HepG2 (cell line): ENCODE results near the gene VANGL2. TPM values are rescaled to one million over a fixed set of nuclear protein-coding genes. Genes with fewer than 3 reads are reported as not detected.

Experiments used
- ATAC-seq: fragments of 200-7000 bp; cut with Tn5 transposase; 3 replicates; pipeline ENCODE4 v1.9.1; 2020; ENCODE audit warnings: mild to moderate bottlenecking, moderate library complexity
- BruUV-seq: library from RNA; stranded (reverse); fragments of 400-500 nt; replicated peaks from 2 replicates; lab custom pipeline; 2021; lab: Mats Ljungman, UMichigan
- CTCF ChIA-PET: fragments of 300-600 bp; formaldehyde crosslinking; extraction: SDS; loops from one replicate; lab custom pipeline; 2021; ENCODE audit warnings: low total read pairs, inconsistent platforms, low intra/inter-chr PET ratio; lab: Yijun Ruan, JAX
- POLR2A ChIA-PET: fragments of 350-600 bp; sonication (Branson Sonifier 250); formaldehyde crosslinking; loops from one replicate; lab custom pipeline; 2020; ENCODE audit warnings: antibody characterized with exemption, inconsistent platforms; lab: Yijun Ruan, JAX
- DNase-seq: peaks from one replicate; pipeline ENCODE4 v3.0.0-alpha.2; 2015; ENCODE audit warnings: low spot score
- FAIRE-seq: peaks from 3 replicates; lab custom pipeline; 2011; peaks lifted over from hg19 to GRCh38; lab: Jason Lieb, UNC
- H2AFZ ChIP-seq: one replicate; pipeline ENCODE4 v1.6.1; 2011; ENCODE audit warnings: low read length, inconsistent platforms
- H3K27ac ChIP-seq: fragments of 300-600 bp; 3 replicates; pipeline ENCODE4 v1.8.0; 2011; ENCODE audit warnings: mixed run types, mild to moderate bottlenecking, mixed read lengths, low read length, inconsistent platforms; ENCODE audit not compliant: insufficient read depth; ENCODE audit errors: extremely low read length
- H3K27me3 ChIP-seq, 2 experiments: fragments of 200-600 bp in 1 of 2; 2 replicates in 1 of 2; 3 replicates in 1 of 2; pipeline versions ENCODE4 v1.6.0 to v1.8.0; 2011; ENCODE audit warnings: low read length in 2 of 2, mild to moderate bottlenecking in 2 of 2, moderate library complexity in 2 of 2, inconsistent platforms in 1 of 2; ENCODE audit not compliant: insufficient read depth in 2 of 2, control insufficient read depth in 1 of 2
- H3K36me3 ChIP-seq, 2 experiments: fragments of 200-600 bp in 1 of 2; replicated peaks in 1 of 2; 2 replicates in 1 of 2; 3 replicates in 1 of 2; pipeline versions ENCODE4 v1.5.1 to v1.8.0; 2011; ENCODE audit warnings: low read length in 2 of 2, inconsistent platforms in 1 of 2; ENCODE audit not compliant: insufficient read depth in 2 of 2, control insufficient read depth in 1 of 2
- H3K4me1 ChIP-seq: 2 replicates; pipeline ENCODE4 v1.5.1; 2012; ENCODE audit warnings: low read length, inconsistent platforms; ENCODE audit not compliant: insufficient read depth
- H3K4me2 ChIP-seq: 2 replicates; pipeline ENCODE4 v1.6.0; 2011; ENCODE audit warnings: low read depth, low read length, inconsistent platforms
- H3K4me3 ChIP-seq, 3 experiments: fragments of 200-600 bp in 1 of 3; sonication (generic), shearing (Covaris generic) in 1 of 3; replicated peaks in 1 of 3; 2 replicates each; pipeline ENCODE4 v1.5.1; 2011 to 2016; ENCODE audit warnings: low read length in 3 of 3, inconsistent platforms in 2 of 3, low read depth in 2 of 3, mild to moderate bottlenecking in 2 of 3, control low read depth in 1 of 3, mixed read lengths in 1 of 3; ENCODE audit not compliant: insufficient read depth in 1 of 3
- H3K79me2 ChIP-seq: one replicate; pipeline ENCODE4 v1.6.1; 2011; ENCODE audit warnings: low read length, inconsistent platforms; ENCODE audit not compliant: insufficient read depth
- H3K9ac ChIP-seq: 2 replicates; pipeline ENCODE4 v1.6.0; 2011; ENCODE audit warnings: mild to moderate bottlenecking, low read depth, low read length, inconsistent platforms; ENCODE audit not compliant: insufficient read depth
- H3K9me3 ChIP-seq: 2 replicates; pipeline ENCODE4 v1.5.1; 2012; ENCODE audit warnings: mild to moderate bottlenecking, low read length
- H4K20me1 ChIP-seq: 2 replicates; pipeline ENCODE4 v1.6.0; 2011; ENCODE audit warnings: inconsistent platforms, mild to moderate bottlenecking, low read length, moderate library complexity; ENCODE audit not compliant: insufficient read depth
- HDAC2 ChIP-seq: sonication (generic); formaldehyde crosslinking; IDR thresholded peaks from 2 replicates; pipeline ENCODE4 v1.4.0; 2020; ENCODE audit warnings: missing genetic modification reagents
- IRX3 ChIP-seq: sonication (generic); formaldehyde crosslinking; IDR thresholded peaks from 2 replicates; pipeline ENCODE4 v1.8.1; 2023; ENCODE audit warnings: mild to moderate bottlenecking, low read depth, missing genetic modification reagents, borderline replicate concordance
- ZNF263 ChIP-seq: sonication (generic); formaldehyde crosslinking; IDR thresholded peaks from 2 replicates; pipeline ENCODE4 v1.4.0; 2020; ENCODE audit warnings: missing genetic modification reagents
- ZNF382 ChIP-seq: sonication (generic); formaldehyde crosslinking; IDR thresholded peaks from 2 replicates; pipeline ENCODE4 v1.5.0; 2020; ENCODE audit warnings: missing genetic modification reagents, mild to moderate bottlenecking, borderline replicate concordance
- ZNF446 ChIP-seq: sonication (generic); formaldehyde crosslinking; IDR thresholded peaks from 2 replicates; pipeline ENCODE4 v1.5.0; 2020; ENCODE audit warnings: mild to moderate bottlenecking, missing genetic modification reagents
- ZSCAN12 ChIP-seq: sonication (generic); formaldehyde crosslinking; IDR thresholded peaks from 2 replicates; pipeline ENCODE4 v1.9.0; 2021; ENCODE audit warnings: mild to moderate bottlenecking, missing genetic modification reagents
- WGBS: methylation state at CpG from one replicate; pipeline ENCODE4 v1.1.6; 2017; ENCODE audit warnings: low lambda C conversion rate; 5-methylcytosine and 5-hydroxymethylcytosine counted together
- in situ Hi-C: cut with HindIII; loops from 2 replicates; pipeline ENCODE4 v1.10.0; 2017; ENCODE audit warnings: low pct_unique_long_range_greater_than_20kb; ENCODE audit not compliant: extremely low pct_ligation_motif_present
- intact Hi-C: fragments of 100-400 bp; cut with micrococcal nuclease; formaldehyde crosslinking; loops from one replicate; pipeline ENCODE4 v1.10.0; 2022; ENCODE audit not compliant: unreplicated experiment
- polyA plus RNA-seq, 8 experiments: library from polyadenylated mRNA; depleted of rRNA in 3 of 8; stranded (reverse) in 7 of 8; unstranded in 1 of 8; fragments of >200 nt; fragmentation: Illumina TruSeq in 4 of 8; extraction: Trizol in 4 of 8; gene quantifications; 2 replicates each; pipeline versions ENCODE4 v1.2.1 to v1.2.3, GENCODE V29; 2011 to 2016; ENCODE audit warnings: low read depth in 4 of 8, missing spikeins in 1 of 8, mixed read lengths in 1 of 8; ENCODE audit not compliant: insufficient read depth in 1 of 8
- total RNA-seq, 5 experiments: library from RNA; depleted of rRNA; stranded (reverse); fragments of >200 nt; fragmentation: Illumina TruSeq; extraction: Trizol; gene quantifications; 2 replicates each; pipeline ENCODE4 v1.2.3, GENCODE V29; 2016; ENCODE audit warnings: low read depth in 1 of 5
- TF ChIP-seq, protein P1 (sequence below): sonication (generic); formaldehyde crosslinking; IDR thresholded peaks from 2 replicates; pipeline ENCODE4 v1.5.0; 2020; ENCODE audit warnings: missing genetic modification reagents
- TF ChIP-seq, protein P2 (sequence below): sonication (generic); formaldehyde crosslinking; IDR thresholded peaks from 2 replicates; pipeline ENCODE4 v1.4.0; 2020; ENCODE audit warnings: mild to moderate bottlenecking, missing genetic modification reagents

VANGL2 gene
- total and polyA plus RNA-seq, 2 of the 13 experiments (the other 11 are each of a cell fraction or from before 2014, with no cell fraction given) = 0.09 TPM; not detected in 1

DNA sequence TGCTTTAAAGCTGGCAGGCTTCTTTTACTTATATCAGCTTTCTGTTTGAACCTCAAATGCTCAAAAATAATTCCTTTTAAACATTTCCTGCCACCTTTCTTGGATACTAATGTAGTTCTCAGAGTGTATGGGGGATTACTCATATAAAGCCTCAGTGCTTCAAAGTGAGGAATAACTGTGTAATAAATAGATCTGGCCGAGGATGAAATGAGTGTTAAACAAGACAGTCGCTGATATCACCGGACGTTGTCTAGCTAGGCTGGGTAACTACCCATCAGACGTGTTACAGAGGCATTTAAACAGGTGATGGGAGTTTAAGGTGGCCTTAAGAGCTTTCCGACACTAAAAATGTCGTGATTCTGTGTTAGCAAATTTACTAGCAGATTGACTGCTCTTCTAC is 53.1 kb downstream of the VANGL2 start:
- H3K4me1 ChIP-seq = no peaks in the 10 kb centered on the region
- no peaks in the 10 kb centered on the region for H3K9me3 ChIP-seq
- H4K20me1 ChIP-seq = no peaks in the 10 kb centered on the region
- no TSS peak for BruUV-seq
- no peak for TF ChIP-seq IRX3 (CRISPR knock-in tag)
- no peak for TF ChIP-seq ZNF263 (CRISPR knock-in tag)
- no peak for TF ChIP-seq HDAC2
- TF ChIP-seq ZSCAN12 (CRISPR knock-in tag) = no peak
- TF ChIP-seq, protein P1, sequence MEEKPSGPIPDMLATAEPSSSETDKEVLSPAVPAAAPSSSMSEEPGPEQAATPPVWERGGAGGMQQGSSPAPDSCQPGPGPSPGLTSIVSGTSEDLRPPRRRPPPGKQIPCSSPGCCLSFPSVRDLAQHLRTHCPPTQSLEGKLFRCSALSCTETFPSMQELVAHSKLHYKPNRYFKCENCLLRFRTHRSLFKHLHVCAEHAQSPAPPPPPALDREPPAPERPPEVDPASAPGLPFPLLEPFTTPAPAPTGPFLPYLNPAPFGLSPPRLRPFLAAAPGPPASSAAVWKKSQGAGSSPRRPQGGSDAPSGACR (CRISPR knock-in tag) = no peak
- no peak for TF ChIP-seq ZNF382
- TF ChIP-seq, protein P2, sequence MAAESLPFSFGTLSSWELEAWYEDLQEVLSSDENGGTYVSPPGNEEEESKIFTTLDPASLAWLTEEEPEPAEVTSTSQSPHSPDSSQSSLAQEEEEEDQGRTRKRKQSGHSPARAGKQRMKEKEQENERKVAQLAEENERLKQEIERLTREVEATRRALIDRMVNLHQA = no peak
- no peak for TF ChIP-seq ZNF446 (CRISPR knock-in tag)
- no peaks in the 10 kb centered on the region for H3K79me2 ChIP-seq
- FAIRE-seq (no peak), ATAC-seq (no peak), DNase-seq (no peak)
- 16% methylated on average over 7 of the region's 7 CpGs for WGBS
- no peak overlapping the region for H2AFZ ChIP-seq
- intact Hi-C loops = no loop called here
- ChIA-PET POLR2A (no interaction called here), CTCF (no interaction called here)
- no peak overlapping the region for H3K27ac ChIP-seq
- H3K36me3 ChIP-seq = no peaks in the 10 kb centered on the region
- H3K27me3 ChIP-seq = no peaks in the 10 kb centered on the region; a peak in 2 of 5 replicates
- no peak overlapping the region for H3K4me3 ChIP-seq
- no peak overlapping the region for H3K9ac ChIP-seq
- in situ Hi-C loops = no loop called here
- H3K4me2 ChIP-seq = no peak overlapping the region
